ENCODE data around the gene BMAL1.

BMAL1 gene

GRCh38 chr11:13324141-13324540 lies 46.6 kb downstream of the BMAL1 start:
- TF ChIP-seq ESRRG (CRISPR knock-in tag; IDR thresholded peaks at IDR 0.05) (no peak), OSR1 (CRISPR knock-in tag; IDR thresholded peaks at IDR 0.05) (no peak), ZC3H10 (CRISPR knock-in tag; IDR thresholded peaks at IDR 0.05) (no peak), ZNF70 (CRISPR knock-in tag; IDR thresholded peaks at IDR 0.05) (no peak), PPARA (CRISPR knock-in tag; IDR thresholded peaks at IDR 0.05; ENCODE audit: borderline replicate concordance) (no peak), SNAI2 (CRISPR knock-in tag; IDR thresholded peaks at IDR 0.05) (no peak), ISL1 (CRISPR knock-in tag; IDR thresholded peaks at IDR 0.05) (no peak), GLIS3 (CRISPR knock-in tag; IDR thresholded peaks at IDR 0.05) (no peak), TOX (CRISPR knock-in tag; IDR thresholded peaks at IDR 0.05; ENCODE audit: borderline replicate concordance) (no peak), BACH2 (CRISPR knock-in tag; IDR thresholded peaks at IDR 0.05; ENCODE audit: borderline replicate concordance) (no peak), PATZ1 (CRISPR knock-in tag; IDR thresholded peaks at IDR 0.05; ENCODE audit: borderline replicate concordance) (no peak), ZFP3 (CRISPR knock-in tag; IDR thresholded peaks at IDR 0.05) (no peak), CREB5 (CRISPR knock-in tag; IDR thresholded peaks at IDR 0.05; ENCODE audit: low read depth) (no peak), RARB (CRISPR knock-in tag; IDR thresholded peaks at IDR 0.05) (no peak), CSDC2 (CRISPR knock-in tag; IDR thresholded peaks at IDR 0.05) (no peak), CSRNP3 (CRISPR knock-in tag; IDR thresholded peaks at IDR 0.05) (no peak), POU6F1 (CRISPR knock-in tag; IDR thresholded peaks at IDR 0.05; ENCODE audit: borderline replicate concordance, low read depth) (no peak), ARNTL (CRISPR knock-in tag; IDR thresholded peaks at IDR 0.05; ENCODE audit: borderline replicate concordance, low read depth) (no peak), TCF4 (CRISPR knock-in tag; IDR thresholded peaks at IDR 0.05; ENCODE audit: borderline replicate concordance) (no peak)
- ATAC-seq = no peak; the same call in 2 of the 3 replicates

GRCh38 chr11:13324709-13325108 lies 47.1 kb downstream of the BMAL1 start:
- no peak for ATAC-seq
- TF ChIP-seq ESRRG (CRISPR knock-in tag; IDR thresholded peaks at IDR 0.05) = no peak

GRCh38 chr11:13327421-13327820 lies 49.8 kb downstream of the BMAL1 start:
- ATAC-seq = no peak
- TF ChIP-seq ZNF8 (CRISPR knock-in tag; IDR thresholded peaks at IDR 0.05) = no peak
- TF ChIP-seq TCF4 (CRISPR knock-in tag; IDR thresholded peaks at IDR 0.05; ENCODE audit: borderline replicate concordance) = no peak
- no peak for TF ChIP-seq PPARA (CRISPR knock-in tag; IDR thresholded peaks at IDR 0.05; ENCODE audit: borderline replicate concordance)
- TF ChIP-seq ARNTL (CRISPR knock-in tag; IDR thresholded peaks at IDR 0.05; ENCODE audit: borderline replicate concordance, low read depth) = no peak

- ATAC-seq = peak; percentile 30; the same call in 2 of the 3 replicates
- TF ChIP-seq ZFP3 (CRISPR knock-in tag; IDR thresholded peaks at IDR 0.05) (no peak), OSR1 (CRISPR knock-in tag; IDR thresholded peaks at IDR 0.05) (no peak), ZNF70 (CRISPR knock-in tag; IDR thresholded peaks at IDR 0.05) (no peak), BACH2 (CRISPR knock-in tag; IDR thresholded peaks at IDR 0.05; ENCODE audit: borderline replicate concordance) (no peak), ZC3H10 (CRISPR knock-in tag; IDR thresholded peaks at IDR 0.05) (no peak), POU6F1 (CRISPR knock-in tag; IDR thresholded peaks at IDR 0.05; ENCODE audit: borderline replicate concordance, low read depth) (no peak), CREB5 (CRISPR knock-in tag; IDR thresholded peaks at IDR 0.05; ENCODE audit: low read depth) (no peak), ZFP30 (CRISPR knock-in tag; IDR thresholded peaks at IDR 0.05) (no peak), ARNTL (CRISPR knock-in tag; IDR thresholded peaks at IDR 0.05; ENCODE audit: borderline replicate concordance, low read depth) (no peak), PATZ1 (CRISPR knock-in tag; IDR thresholded peaks at IDR 0.05; ENCODE audit: borderline replicate concordance) (no peak), CSRNP3 (CRISPR knock-in tag; IDR thresholded peaks at IDR 0.05) (no peak)
These were observed 50.7 kb downstream of the BMAL1 start for GRCh38 chr11:13328286-13328685.
